Natural killer cell (primary cell): Measurements from ENCODE around the gene CPLX4. TPM values are rescaled to one million over a fixed set of nuclear protein-coding genes. Genes with fewer than 3 reads are reported as not detected.

ENCODE experiments used
- ATAC-seq, 3 donors: fragments of 150-1000 bp in 2 of 3; fragments of 200-7000 bp in 1 of 3; cut with Tn5 transposase; 1 replicate in 1 of 3; 2 replicates in 2 of 3; pipeline ENCODE4 v1.10.0; 2021; ENCODE audit warnings: mild to moderate bottlenecking in 2 of 3, moderate library complexity in 2 of 3
- DNase-seq, 2 donors: peaks; one replicate each; pipeline versions ENCODE4 v3.0.0 to v3.0.0-alpha.2; 2013 to 2021; ENCODE audit warnings: mixed read lengths in 1 of 2
- H3K27ac ChIP-seq: one replicate; pipeline ENCODE4 v1.5.1; 2013; ENCODE audit warnings: mild to moderate bottlenecking, low read length
- H3K27me3 ChIP-seq: one replicate; pipeline ENCODE4 v1.6.1; 2013; ENCODE audit warnings: low read length; ENCODE audit not compliant: control insufficient read depth, insufficient read depth
- H3K36me3 ChIP-seq: one replicate; pipeline ENCODE4 v1.6.1; 2013; ENCODE audit warnings: low read length; ENCODE audit not compliant: control insufficient read depth, insufficient read depth
- H3K4me1 ChIP-seq: one replicate; pipeline ENCODE4 v1.6.1; 2013; ENCODE audit warnings: low read length; ENCODE audit not compliant: control insufficient read depth, insufficient read depth
- H3K4me3 ChIP-seq: one replicate; pipeline ENCODE4 v1.5.1; 2013; ENCODE audit warnings: low read length
- H3K9me3 ChIP-seq: one replicate; pipeline ENCODE4 v1.6.1; 2013; ENCODE audit warnings: low read length; ENCODE audit not compliant: control insufficient read depth, insufficient read depth
- H3K27ac Mint-ChIP-seq, 2 donors: one replicate each; pipeline ENCODE4 v1.8.0; 2022; ENCODE audit warnings: mild to moderate bottlenecking in 2 of 2, mixed read lengths in 2 of 2, moderate library complexity in 1 of 2
- H3K27me3 Mint-ChIP-seq, 2 donors: one replicate each; pipeline ENCODE4 v1.8.0; 2022; ENCODE audit warnings: low read depth in 2 of 2, mixed read lengths in 2 of 2
- H3K36me3 Mint-ChIP-seq: one replicate; pipeline ENCODE4 v1.8.0; 2022; ENCODE audit warnings: mixed read lengths
- H3K4me1 Mint-ChIP-seq, 2 donors: one replicate each; pipeline ENCODE4 v1.8.0; 2022; ENCODE audit warnings: mixed read lengths in 2 of 2
- H3K4me3 Mint-ChIP-seq: one replicate; pipeline ENCODE4 v1.8.0; 2022; ENCODE audit warnings: mild to moderate bottlenecking, moderate library complexity, mixed read lengths
- H3K9me3 Mint-ChIP-seq, 2 donors: one replicate each; pipeline ENCODE4 v1.8.0; 2022; ENCODE audit warnings: mixed read lengths in 2 of 2
- CTCF ChIP-seq: fragments of 200-600 bp; IDR thresholded peaks from one replicate; pipeline ENCODE4 v1.8.0; 2022; ENCODE audit warnings: antibody characterized with exemption
- WGBS: methylation state at CpG from one replicate; pipeline ENCODE4 v1.1.7; 2013; ENCODE audit warnings: missing lambda C conversion rate; ENCODE audit not compliant: insufficient coverage; 5-methylcytosine and 5-hydroxymethylcytosine counted together
- intact Hi-C: fragments of 100-400 bp; cut with micrococcal nuclease; formaldehyde crosslinking; loops from one replicate; pipeline ENCODE4 v1.14.2; 2022
- total RNA-seq, 4 donors: library from RNA; stranded (reverse); fragments of 120-200 nt in 1 of 4; gene quantifications; one replicate each; pipeline versions ENCODE4 v1.2.3 to v1.2.4, GENCODE V29; 2013 to 2022

The CPLX4 gene
- total RNA-seq, result not detected
- total RNA-seq (2013), result not detected

GRCh38 chr18:59318460-59319050 lies at the start of gene CPLX4:
Gene CPLX4, minus strand, starts transcription at chr18:59318649. Its CDS starts 187 bp downstream, at chr18:59318462.
- H3K27ac ChIP-seq, result no peak within 1 kb of the TSS
- no peaks in the 10 kb centered on the region for H3K27me3 ChIP-seq
- DNase-seq (no peak), ATAC-seq (no peak)
- H3K4me1 ChIP-seq, result no peaks in the 10 kb centered on the region
- peaks cover 8 to 53% of the 10 kb centered on the region in 2 donors for H3K27me3 Mint-ChIP-seq
- no peaks in the 10 kb centered on the region for H3K36me3 Mint-ChIP-seq
- no peak within 1 kb of the TSS for H3K4me3 ChIP-seq
- no peaks in the 10 kb centered on the region for H3K9me3 ChIP-seq
- H3K4me3 Mint-ChIP-seq, result no peak within 1 kb of the TSS
- H3K4me1 Mint-ChIP-seq, result no peaks in the 10 kb centered on the region
- TF ChIP-seq CTCF, result no peak
- 96% methylated on average over 2 of the region's 4 CpGs for WGBS
- H3K36me3 ChIP-seq, result no peaks in the 10 kb centered on the region
- H3K9me3 Mint-ChIP-seq, result no peaks in the 10 kb centered on the region
- intact Hi-C loops, result no loop called here
- no peak within 1 kb of the TSS for H3K27ac Mint-ChIP-seq

- H3K9me3 Mint-ChIP-seq, result no peaks in the 10 kb centered on the region
- H3K4me3 Mint-ChIP-seq, result peak overlapping the region; percentile 94
- no peaks in the 10 kb centered on the region for H3K36me3 Mint-ChIP-seq
- H3K27me3 ChIP-seq, result peaks cover 10% of the 10 kb centered on the region
- peaks cover 11% of the 10 kb centered on the region for H3K4me1 ChIP-seq
- peaks cover 8 to 17% of the 10 kb centered on the region in 2 donors for H3K27me3 Mint-ChIP-seq
- no peaks in the 10 kb centered on the region for H3K36me3 ChIP-seq
- no peaks in the 10 kb centered on the region for H3K9me3 ChIP-seq
- no peak overlapping the region for H3K4me3 ChIP-seq
- no peak overlapping the region for H3K27ac ChIP-seq
- no peak for DNase-seq
- H3K27ac Mint-ChIP-seq, result no peak overlapping the region
- WGBS, result 100% methylated on average over 3 of the region's 3 CpGs
- H3K4me1 Mint-ChIP-seq, result peaks cover 25 to 30% of the 10 kb centered on the region in 2 donors
- intact Hi-C loops, result no loop called here
- ATAC-seq, result no peak
- no peak for TF ChIP-seq CTCF
These were observed 41.9 kb upstream of the CPLX4 start for GRCh38 chr18:59360381-59360780.

GRCh38 chr18:59359576-59359952 lies 41.1 kb upstream of the CPLX4 start:
- no peak for ATAC-seq
- H3K27me3 ChIP-seq, result peaks cover 10% of the 10 kb centered on the region
- no peak for TF ChIP-seq CTCF
- DNase-seq, result no peak
- Mint-ChIP-seq H3K36me3 (no peaks in the 10 kb centered on the region), H3K27ac (peak overlapping the region in 1 of 2 donors; percentile 92), H3K4me1 (peaks cover 25 to 30% of the 10 kb centered on the region in 2 donors), H3K4me3 (peak overlapping the region; percentile 94), H3K27me3 (peaks cover 8 to 17% of the 10 kb centered on the region in 2 donors), H3K9me3 (no peaks in the 10 kb centered on the region)
- 0% methylated on average over 3 of the region's 4 CpGs for WGBS
- no peaks in the 10 kb centered on the region for H3K9me3 ChIP-seq
- peak overlapping the region; percentile 76 for H3K27ac ChIP-seq
- H3K36me3 ChIP-seq, result peaks cover 4% of the 10 kb centered on the region
- H3K4me3 ChIP-seq, result peak overlapping the region; percentile 82
- intact Hi-C loops, result loop anchor here (2.0 kb wide), 1 partner anchor 219 kb away; no protein-coding TSS in a partner anchor
- peaks cover 11% of the 10 kb centered on the region for H3K4me1 ChIP-seq
